PFSK-1 (cell line): ENCODE data around the gene C1QTNF1.

Experiments used
- FOXP2 ChIP-seq: optimal IDR thresholded peaks from 2 replicates; pipeline ENCODE3; 2011; ENCODE audit warnings: borderline replicate concordance, control low read depth, inconsistent platforms; ENCODE audit not compliant: insufficient read depth; ENCODE audit errors: extremely low read length, extremely low read depth
- POLR2AphosphoS5 ChIP-seq: IDR thresholded peaks from 2 replicates; pipeline ENCODE4 v1.6.1; 2012; ENCODE audit warnings: low read depth, mild to moderate bottlenecking, control low read depth, low read length, moderate library complexity
- REST ChIP-seq, 2 experiments: IDR thresholded peaks; 2 replicates each; pipeline versions ENCODE4 v1.6.1 to v1.8.0; 2011 to 2012; ENCODE audit warnings: low read depth in 2 of 2, low read length in 2 of 2, control low read depth in 1 of 2, inconsistent platforms in 1 of 2, mild to moderate bottlenecking in 1 of 2, moderate library complexity in 1 of 2; ENCODE audit not compliant: insufficient read depth in 1 of 2
- SIN3A ChIP-seq: IDR thresholded peaks from 2 replicates; pipeline ENCODE4 v1.6.1; 2012; ENCODE audit warnings: mild to moderate bottlenecking, low read length, moderate library complexity, borderline replicate concordance; ENCODE audit not compliant: insufficient read depth
- TAF1 ChIP-seq: IDR thresholded peaks from 2 replicates; pipeline ENCODE4 v1.6.1; 2012; ENCODE audit warnings: low read length, control low read depth, borderline replicate concordance; ENCODE audit not compliant: insufficient read depth

C1QTNF1 gene

GRCh38 chr17:78995761-78996451 lies 28.1 kb upstream of the C1QTNF1 start:
- TF ChIP-seq REST (IDR thresholded peaks at IDR 0.05; ENCODE audit: insufficient read depth in 1 of 2, low read depth in 2 of 2, low read length in 2 of 2) (no peak), FOXP2 (no peak), SIN3A (no peak), POLR2AphosphoS5 (no peak), TAF1 (no peak)

DNA sequence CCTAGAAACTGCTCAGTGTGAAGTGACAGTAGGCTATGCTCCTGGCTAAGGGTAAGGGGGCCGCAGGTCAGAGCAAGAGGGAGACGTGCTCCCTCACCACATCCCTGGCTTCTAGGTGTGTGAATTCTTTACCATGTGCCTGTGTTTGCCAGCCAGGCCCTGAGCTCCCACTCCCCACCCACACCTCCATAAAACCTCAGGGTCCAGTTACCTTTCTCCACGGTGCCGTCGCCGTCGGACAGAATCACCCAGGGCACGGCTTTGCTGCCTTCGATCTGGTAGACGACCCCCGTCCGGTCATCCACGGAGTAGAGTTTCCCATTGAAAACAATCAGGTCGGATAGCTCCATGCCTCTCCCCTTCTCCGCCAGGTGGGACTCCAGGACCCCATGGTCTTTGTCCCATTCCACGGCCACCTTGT lies 27.2 kb upstream of the C1QTNF1 start:
- no peak for TF ChIP-seq TAF1
- no peak for TF ChIP-seq SIN3A
- TF ChIP-seq REST (IDR thresholded peaks at IDR 0.05; ENCODE audit: insufficient read depth in 1 of 2, low read depth in 2 of 2, low read length in 2 of 2) = no peak
- no peak for TF ChIP-seq POLR2AphosphoS5
- no peak for TF ChIP-seq FOXP2

DNA sequence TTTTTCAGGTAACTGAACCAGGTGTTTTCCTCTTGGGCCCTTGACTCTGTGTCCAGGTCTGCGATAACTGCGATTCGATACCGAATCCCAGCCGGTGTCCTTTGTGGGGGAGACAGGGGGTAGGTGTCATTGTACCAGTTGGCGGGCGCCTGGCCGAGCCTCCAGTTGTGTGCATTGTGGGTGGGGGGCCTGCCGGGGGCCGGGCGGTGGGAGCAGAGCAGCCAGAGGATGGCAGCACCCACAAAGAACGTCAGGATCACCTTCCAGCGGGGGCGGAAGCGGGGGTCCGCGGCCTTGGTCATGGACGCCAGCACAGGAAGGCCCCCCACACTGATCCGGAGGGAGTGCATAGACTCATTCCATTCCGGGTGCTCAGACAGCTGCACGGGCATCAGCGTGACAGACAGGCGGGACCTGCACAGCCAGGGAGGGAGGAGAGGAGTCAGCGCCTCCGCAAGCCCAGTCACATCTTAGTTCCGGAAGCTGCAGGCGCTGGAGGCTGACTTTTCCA lies 26.7 kb upstream of the C1QTNF1 start:
- TF ChIP-seq TAF1 (no peak), SIN3A (no peak), FOXP2 (no peak), POLR2AphosphoS5 (no peak), REST (IDR thresholded peaks at IDR 0.05; ENCODE audit: insufficient read depth in 1 of 2, low read depth in 2 of 2, low read length in 2 of 2) (no peak)

GRCh38 chr17:78997881-78998280 lies 26.1 kb upstream of the C1QTNF1 start:
- TF ChIP-seq POLR2AphosphoS5 = no peak
- no peak for TF ChIP-seq TAF1
- no peak for TF ChIP-seq REST (IDR thresholded peaks at IDR 0.05; ENCODE audit: insufficient read depth in 1 of 2, low read depth in 2 of 2, low read length in 2 of 2)
- no peak for TF ChIP-seq FOXP2
- no peak for TF ChIP-seq SIN3A
